ENCODE data around the gene ZNF567.
"Not testable (repeated sequence)": the region's sequence is repeated elsewhere in the genome, so short reads cannot be mapped to it uniquely, and the experiment has no call there.

The ZNF567 gene

DNA sequence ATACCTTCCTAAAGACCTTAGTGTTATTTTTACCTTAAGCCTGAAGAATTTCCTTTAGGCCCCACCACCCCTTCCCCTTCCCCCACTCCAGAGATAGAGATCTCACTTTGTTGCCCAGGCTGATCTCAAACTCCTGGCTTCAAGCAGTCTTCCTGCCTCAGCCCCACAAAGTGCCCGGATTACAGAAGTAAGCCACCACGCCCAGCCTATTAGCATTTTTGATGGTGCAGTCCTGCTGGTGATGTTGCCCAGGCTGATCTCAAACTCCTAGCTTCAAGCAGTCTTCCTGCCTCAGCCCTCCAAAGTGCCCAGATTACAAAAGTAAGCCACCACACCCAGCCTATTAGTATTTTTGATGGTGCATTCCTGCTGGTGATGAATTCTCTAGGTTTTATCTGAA is 22.0 kb downstream of the ZNF567 start:
- H3K4me3 ChIP-seq (ENCODE audit: low read length): no peak overlapping the region
- TF ChIP-seq, protein P1, sequence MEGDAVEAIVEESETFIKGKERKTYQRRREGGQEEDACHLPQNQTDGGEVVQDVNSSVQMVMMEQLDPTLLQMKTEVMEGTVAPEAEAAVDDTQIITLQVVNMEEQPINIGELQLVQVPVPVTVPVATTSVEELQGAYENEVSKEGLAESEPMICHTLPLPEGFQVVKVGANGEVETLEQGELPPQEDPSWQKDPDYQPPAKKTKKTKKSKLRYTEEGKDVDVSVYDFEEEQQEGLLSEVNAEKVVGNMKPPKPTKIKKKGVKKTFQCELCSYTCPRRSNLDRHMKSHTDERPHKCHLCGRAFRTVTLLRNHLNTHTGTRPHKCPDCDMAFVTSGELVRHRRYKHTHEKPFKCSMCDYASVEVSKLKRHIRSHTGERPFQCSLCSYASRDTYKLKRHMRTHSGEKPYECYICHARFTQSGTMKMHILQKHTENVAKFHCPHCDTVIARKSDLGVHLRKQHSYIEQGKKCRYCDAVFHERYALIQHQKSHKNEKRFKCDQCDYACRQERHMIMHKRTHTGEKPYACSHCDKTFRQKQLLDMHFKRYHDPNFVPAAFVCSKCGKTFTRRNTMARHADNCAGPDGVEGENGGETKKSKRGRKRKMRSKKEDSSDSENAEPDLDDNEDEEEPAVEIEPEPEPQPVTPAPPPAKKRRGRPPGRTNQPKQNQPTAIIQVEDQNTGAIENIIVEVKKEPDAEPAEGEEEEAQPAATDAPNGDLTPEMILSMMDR (IDR thresholded peaks at IDR 0.05; ENCODE audit: insufficient read depth, low read depth, low read length, missing control alignments): no peak
- no peak for DNase-seq (ENCODE audit: low read depth)

DNA sequence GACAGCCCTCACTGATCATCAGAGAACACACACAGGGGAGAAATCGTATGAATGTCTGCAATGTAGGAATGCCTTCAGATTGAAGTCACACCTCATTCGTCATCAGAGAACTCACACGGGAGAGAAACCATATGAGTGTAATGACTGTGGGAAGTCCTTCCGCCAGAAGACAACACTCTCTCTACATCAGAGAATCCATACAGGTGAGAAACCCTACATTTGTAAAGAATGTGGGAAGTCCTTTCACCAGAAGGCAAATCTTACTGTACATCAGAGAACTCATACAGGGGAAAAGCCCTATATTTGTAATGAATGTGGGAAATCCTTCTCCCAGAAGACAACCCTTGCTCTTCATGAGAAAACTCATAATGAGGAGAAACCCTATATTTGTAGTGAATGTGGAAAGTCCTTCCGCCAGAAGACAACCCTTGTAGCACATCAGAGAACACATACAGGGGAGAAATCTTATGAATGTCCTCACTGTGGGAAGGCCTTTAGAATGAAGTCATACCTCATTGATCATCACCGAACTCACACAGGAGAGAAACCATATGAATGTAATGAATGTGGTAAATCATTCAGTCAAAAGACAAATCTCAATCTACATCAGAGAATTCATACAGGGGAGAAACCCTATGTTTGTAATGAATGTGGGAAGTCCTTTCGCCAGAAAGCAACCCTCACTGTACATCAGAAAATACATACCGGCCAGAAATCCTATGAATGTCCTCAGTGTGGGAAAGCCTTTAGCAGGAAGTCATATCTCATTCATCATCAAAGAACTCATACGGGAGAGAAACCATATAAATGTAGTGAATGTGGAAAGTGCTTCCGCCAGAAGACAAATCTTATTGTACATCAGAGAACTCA is 32.5 kb downstream of the ZNF567 start:
- peak; percentile 4 for DNase-seq (ENCODE audit: low read depth)
- TF ChIP-seq, protein P1 (IDR thresholded peaks at IDR 0.05; ENCODE audit: insufficient read depth, low read depth, low read length, missing control alignments): no peak
- H3K4me3 ChIP-seq (ENCODE audit: low read length): no peak overlapping the region

DNA sequence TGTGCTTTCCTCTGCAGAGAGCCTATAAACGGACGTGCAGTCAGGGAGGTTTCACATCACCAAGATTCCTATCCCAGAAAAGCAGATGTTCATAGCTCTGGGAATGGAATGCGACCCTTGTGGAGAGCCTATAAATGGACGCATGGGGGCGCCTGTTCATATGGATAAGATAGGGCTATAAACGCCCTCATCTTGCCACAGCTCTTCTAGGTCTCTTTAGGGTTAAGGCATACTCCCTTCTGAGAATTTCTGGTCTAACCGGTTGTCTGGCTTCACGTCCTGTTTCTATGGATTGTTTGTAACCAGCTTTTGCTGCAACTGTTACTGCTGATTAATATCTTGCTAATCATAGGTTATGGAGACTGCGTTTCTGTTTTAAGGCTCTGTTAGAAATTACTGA is 48.8 kb downstream of the ZNF567 start:
- TF ChIP-seq, protein P1 (IDR thresholded peaks at IDR 0.05; ENCODE audit: insufficient read depth, low read depth, low read length, missing control alignments): peak; percentile 3
- H3K4me3 ChIP-seq (ENCODE audit: low read length): not testable (repeated sequence)
- peak; percentile 2 for DNase-seq (ENCODE audit: low read depth)

DNA sequence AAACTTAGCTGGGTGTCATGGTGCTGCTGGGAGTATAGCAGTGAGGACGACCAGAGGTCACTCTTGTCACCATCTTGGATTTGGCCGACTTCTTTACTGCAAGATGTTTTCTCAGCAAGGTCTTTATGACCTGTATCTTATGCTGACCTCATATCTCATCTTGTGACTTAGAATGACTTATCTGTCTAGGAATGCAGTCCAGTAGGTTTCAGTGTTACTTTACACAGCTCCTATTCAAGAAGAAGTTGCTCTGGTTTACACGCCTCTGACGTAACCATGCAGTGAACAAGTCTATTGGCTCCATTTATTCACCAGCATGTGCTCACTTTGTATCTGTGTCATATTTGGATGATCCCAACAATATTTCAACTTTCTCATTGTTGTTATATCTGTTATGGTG is 58.5 kb downstream of the ZNF567 start:
- TF ChIP-seq, protein P1 (IDR thresholded peaks at IDR 0.05; ENCODE audit: insufficient read depth, low read depth, low read length, missing control alignments): no peak
- peak; percentile 60 for DNase-seq (ENCODE audit: low read depth)
- no peak overlapping the region for H3K4me3 ChIP-seq (ENCODE audit: low read length)

DNA sequence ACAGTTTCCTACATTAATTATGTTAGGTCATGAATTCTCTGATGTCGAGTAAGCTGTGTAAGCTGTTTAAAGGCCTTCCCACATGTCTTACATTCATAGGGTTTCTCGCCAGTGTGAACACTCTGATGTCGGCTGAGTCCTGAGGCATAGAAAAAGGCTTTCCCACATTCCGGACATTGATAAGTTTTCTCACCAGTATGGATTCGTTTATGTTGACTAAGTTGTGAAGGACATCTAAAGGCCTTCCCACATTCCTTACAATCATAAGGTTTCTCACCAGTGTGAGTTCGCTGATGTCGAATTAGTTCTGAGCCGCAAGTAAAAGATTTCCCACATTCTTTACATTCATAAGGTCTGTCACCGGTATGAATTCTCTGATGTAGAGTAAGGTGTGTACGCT is 60.3 kb downstream of the ZNF567 start:
- H3K4me3 ChIP-seq (ENCODE audit: low read length): no peak overlapping the region
- TF ChIP-seq, protein P1 (IDR thresholded peaks at IDR 0.05; ENCODE audit: insufficient read depth, low read depth, low read length, missing control alignments): no peak
- no peak for DNase-seq (ENCODE audit: low read depth)

DNA sequence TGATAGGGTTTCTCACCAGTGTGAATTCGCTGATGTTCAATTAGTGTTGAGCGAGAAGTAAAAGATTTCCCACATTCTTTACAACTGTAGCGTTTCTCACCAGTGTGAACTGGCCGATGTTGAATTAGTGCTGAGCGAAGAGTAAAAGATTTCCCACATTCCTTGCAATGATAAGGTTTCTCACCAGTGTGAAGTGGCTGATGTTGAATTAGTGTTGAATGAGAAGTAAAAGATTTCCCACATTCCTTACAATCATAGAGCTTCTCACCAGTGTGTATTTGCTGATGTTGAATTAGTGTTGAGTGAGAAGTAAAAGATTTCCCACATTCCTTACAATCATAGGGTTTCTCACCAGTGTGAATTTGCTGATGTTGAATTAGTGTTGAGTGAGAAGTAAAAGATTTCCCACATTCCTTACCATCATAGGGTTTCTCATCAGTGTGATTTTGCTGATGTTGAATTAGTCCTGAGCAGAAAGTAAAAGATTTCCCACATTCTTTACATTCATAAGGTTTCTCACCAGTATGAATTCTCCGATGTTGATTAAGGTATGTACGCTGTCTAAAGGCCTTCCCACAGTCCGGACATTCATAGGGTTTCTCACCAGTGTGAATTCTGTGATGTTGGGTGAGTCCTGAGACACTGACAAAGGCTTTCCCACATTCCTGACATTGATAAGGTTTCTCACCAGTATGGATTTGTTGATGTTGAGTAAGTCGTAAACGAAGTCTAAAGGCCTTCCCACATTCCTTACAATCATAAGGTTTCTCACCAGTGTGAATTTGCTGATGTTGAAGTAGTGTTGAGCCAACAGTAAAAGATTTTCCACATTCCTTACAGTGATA is 61.2 kb downstream of the ZNF567 start:
- TF ChIP-seq, protein P1 (IDR thresholded peaks at IDR 0.05; ENCODE audit: insufficient read depth, low read depth, low read length, missing control alignments): no peak
- no peak overlapping the region for H3K4me3 ChIP-seq (ENCODE audit: low read length)
- DNase-seq (ENCODE audit: low read depth): no peak

DNA sequence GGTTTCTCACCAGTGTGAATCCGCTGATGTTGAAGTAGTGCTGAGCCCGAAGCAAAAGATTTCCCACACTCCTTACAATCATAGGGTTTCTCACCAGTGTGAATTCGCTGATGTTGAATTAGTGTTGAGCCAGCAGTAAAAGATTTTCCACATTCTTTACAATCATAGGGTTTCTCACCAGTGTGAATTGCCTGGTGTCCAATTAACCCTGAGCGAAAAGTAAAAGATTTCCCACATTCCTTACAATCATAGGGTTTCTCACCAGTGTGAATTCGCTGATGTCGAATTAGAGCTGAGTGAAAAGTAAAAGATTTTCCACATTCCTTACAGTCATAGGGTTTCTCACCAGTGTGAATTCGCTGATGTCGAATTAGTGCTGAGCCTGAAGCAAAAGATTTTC is 62.2 kb downstream of the ZNF567 start:
- not testable (repeated sequence) for DNase-seq (ENCODE audit: low read depth); H3K4me3 ChIP-seq (ENCODE audit: low read length)

All from epithelial cell of esophagus (primary cell).